ENCODE data around the gene MDH1B.
A peak's percentile ranks its signal among the peaks of the same experiment; 100 is the strongest.

MDH1B gene

DNA sequence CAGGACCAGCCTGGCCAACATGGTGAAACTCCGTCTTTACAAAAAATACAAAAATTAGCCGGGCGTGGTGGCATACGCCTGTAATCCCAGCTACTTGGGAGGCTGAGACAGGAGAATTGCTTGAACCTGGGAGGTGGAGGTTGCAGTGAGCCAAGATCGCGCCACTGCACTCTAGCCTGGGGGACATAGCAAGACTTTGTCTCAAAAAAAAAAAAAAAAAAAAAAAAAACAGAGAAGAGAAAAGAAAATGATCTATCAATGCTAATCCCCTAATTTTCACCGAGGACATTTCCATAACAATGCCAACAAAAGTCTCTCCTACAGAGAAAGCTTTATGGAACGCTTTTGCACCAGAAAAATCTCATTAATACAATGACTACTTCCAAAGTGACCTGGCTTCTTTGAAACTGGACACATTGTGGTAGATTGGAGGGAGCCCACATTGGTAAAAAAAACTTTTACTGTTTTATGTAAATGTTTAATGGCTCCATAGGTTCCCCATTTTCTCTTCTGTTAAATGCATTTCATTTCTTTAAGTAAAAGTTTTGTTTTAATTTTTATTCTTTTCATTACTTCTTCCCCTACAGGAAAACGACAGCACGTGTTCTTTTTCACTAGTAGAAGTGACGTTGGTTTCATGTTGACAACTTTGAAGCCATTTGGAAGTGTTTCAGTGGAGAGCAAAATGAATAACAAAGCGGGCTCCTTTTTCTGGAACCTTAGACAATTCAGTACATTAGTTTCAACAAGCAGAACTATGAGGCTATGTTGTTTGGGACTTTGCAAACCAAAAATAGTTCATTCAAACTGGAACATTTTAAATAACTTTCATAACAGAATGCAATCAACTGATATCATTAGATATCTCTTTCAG lies 1.2 kb upstream of the MDH1B start:
- peak overlapping the region; percentile 96 for H3K4me3 ChIP-seq (ENCODE audit: low read length)
- no peak for DNase-seq (ENCODE audit: low read depth)
- TF ChIP-seq CTCF (conservative IDR thresholded peaks at IDR 0.05; ENCODE audit: low read depth, low read length) = no peak

GRCh38 chr2:206764673-206765241 lies 371 bp downstream of the MDH1B start:
- no peak for DNase-seq (ENCODE audit: low read depth)
- TF ChIP-seq CTCF (conservative IDR thresholded peaks at IDR 0.05; ENCODE audit: low read depth, low read length) = no peak
- peak overlapping the region; percentile 96 for H3K4me3 ChIP-seq (ENCODE audit: low read length)

- H3K4me3 ChIP-seq (ENCODE audit: low read length) = no peak overlapping the region
- no peak for DNase-seq (ENCODE audit: low read depth)
- no peak for TF ChIP-seq CTCF (conservative IDR thresholded peaks at IDR 0.05; ENCODE audit: low read depth, low read length)
These were observed 8.3 kb downstream of the MDH1B start for GRCh38 chr2:206756816-206757215.

DNA sequence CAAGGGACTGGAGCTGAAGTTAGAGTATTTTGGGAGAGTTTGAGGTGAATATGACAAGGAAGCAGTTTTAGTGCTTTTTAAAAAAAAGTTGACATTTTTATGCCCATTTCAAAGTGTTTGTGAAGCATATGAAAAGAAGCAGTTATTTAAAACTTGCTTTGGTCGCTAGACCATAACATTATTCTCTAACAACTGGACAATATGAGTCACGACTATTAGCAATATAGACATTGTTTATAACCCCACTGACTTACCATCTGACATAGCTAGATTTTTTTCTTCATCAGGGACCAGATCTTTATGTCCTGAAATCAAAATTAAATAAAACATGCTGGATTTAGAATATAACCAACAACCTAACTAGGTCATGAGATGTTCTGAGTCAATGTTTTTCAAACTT lies 24.3 kb downstream of the MDH1B start:
- H3K4me3 ChIP-seq (ENCODE audit: low read length) = no peak overlapping the region
- TF ChIP-seq CTCF (conservative IDR thresholded peaks at IDR 0.05; ENCODE audit: low read depth, low read length) = no peak
- DNase-seq (ENCODE audit: low read depth) = no peak

DNA sequence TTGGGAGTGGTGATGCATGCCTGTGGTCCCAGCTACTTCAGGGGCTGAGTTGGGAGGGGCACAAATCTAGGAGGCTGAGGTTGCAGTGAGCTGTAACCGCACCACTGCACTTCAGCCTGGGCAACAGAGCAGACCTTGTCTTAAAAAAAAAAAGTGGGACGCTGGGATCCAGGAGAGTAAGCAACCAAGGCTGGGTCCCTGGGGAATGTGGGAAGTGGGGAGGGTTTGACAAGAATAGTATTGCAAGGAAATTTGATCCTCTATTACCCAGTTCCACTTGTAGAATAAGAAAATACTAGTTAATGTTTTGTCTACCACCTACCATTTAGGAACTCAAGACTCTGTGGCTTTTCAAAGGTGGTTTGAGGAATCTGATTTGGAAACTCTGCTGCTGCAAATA lies 25.9 kb downstream of the MDH1B start:
- no peak for TF ChIP-seq CTCF (conservative IDR thresholded peaks at IDR 0.05; ENCODE audit: low read depth, low read length)
- no peak overlapping the region for H3K4me3 ChIP-seq (ENCODE audit: low read length)
- no peak for DNase-seq (ENCODE audit: low read depth)

DNA sequence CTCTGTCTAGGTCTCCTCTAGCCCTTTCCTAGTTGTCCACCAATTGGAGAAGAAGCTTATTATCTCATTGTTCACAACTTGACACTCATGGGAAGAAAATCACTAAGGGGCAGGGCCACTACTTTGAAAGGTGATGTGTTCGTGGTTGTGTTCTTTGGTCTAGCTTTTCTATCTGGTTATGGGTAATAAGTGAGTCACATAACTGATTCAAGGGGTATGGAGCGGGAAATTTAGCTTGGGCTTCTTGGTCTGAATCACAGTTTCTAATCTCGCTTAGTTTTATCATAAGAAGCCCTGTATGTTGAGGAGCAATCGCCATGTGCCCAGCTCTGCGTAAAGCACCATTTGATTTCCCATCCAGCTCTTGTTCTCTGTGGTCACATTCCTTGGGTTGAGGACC lies 28.2 kb downstream of the MDH1B start:
- no peak overlapping the region for H3K4me3 ChIP-seq (ENCODE audit: low read length)
- TF ChIP-seq CTCF (conservative IDR thresholded peaks at IDR 0.05; ENCODE audit: low read depth, low read length) = no peak
- DNase-seq (ENCODE audit: low read depth) = no peak

DNA sequence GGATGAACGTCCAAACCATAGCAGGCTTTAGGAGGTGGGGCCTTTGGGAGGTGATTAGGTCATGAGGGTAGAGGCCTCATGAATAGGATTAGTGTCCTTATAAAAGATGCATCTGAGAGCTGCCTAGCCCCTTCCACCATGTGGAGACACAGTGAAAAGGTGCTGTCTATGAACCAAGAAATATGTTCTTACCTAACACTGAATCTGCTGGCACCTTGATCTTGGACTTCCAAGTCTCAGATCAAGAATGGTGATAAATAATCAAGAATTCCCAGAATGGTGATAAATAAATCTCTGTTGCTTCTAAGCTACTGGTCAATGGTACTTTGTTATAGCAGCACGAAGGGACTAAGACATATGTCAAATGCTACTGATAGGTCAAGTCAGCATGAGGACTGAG lies 31.8 kb downstream of the MDH1B start:
- no peak for DNase-seq (ENCODE audit: low read depth)
- H3K4me3 ChIP-seq (ENCODE audit: low read length) = no peak overlapping the region
- TF ChIP-seq CTCF (conservative IDR thresholded peaks at IDR 0.05; ENCODE audit: low read depth, low read length) = no peak
